CD4-positive, alpha-beta T cell treated with Interleukin-15 for 4 hours (primary cell): ENCODE data around the gene LIMK1.
"Not testable (repeated sequence)": the region's sequence is repeated elsewhere in the genome, so short reads cannot be mapped to it uniquely, and the experiment has no call there.

Source experiments
- DNase-seq: peaks from one replicate; pipeline ENCODE4 v3.0.0-alpha.2; 2020; ENCODE audit warnings: low spot score

LIMK1 gene

DNA sequence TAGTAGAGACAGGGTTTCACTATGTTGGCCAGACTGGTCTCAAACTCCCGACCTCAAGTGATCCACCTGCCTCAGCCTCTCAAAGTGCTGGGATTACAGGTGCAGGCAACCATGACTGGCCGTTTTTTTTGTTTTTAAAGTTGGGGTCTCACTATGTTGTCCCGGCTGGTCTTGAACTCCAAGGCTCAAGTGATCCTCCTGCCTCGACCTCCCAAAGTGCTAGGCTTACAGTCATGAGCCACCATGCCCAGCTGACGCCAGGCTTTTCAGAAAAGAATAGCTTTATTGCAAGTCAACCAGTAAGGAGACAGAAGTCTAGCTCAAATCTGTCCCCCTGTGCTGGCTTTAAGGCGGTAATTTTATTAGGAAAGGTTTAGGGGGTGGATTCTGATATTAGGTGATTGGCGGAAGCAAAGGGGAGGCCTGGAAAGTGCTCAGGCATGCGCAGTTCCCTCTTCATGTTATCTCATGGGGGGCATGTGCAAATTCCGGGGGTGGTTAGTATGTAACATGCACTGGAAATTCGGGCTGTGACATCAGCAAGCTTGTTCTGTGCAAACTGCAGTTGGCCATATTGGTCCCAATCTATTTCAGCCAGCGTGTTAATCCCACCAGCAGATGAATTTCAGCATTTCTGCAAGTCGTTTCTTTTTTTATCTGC lies 42.7 kb downstream of the LIMK1 start:
- no peak for DNase-seq

GRCh38 chr7:74129887-74130286 lies 46.3 kb downstream of the LIMK1 start:
- DNase-seq: no peak

DNA sequence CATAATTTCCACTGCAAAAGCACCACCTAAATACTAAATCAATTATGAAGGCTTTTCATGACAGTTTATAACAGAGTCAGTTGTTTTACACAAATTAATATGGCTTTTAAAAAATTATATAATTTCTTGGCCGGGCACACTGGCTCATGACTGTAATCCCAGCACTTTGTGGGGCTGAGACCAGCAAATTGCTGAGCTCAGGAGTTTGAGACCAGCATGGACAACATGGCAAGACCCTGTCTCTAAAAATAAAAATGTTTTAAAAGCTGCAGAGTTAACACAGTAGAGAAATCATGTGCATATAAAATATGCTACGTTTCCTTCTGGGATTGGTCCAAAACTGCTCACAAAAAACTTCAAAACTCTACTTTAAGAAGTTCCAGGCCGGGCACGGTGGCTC lies 46.9 kb downstream of the LIMK1 start:
- no peak for DNase-seq

GRCh38 chr7:74134117-74134620 lies 50.6 kb downstream of the LIMK1 start:
- DNase-seq: peak; percentile 13

DNA sequence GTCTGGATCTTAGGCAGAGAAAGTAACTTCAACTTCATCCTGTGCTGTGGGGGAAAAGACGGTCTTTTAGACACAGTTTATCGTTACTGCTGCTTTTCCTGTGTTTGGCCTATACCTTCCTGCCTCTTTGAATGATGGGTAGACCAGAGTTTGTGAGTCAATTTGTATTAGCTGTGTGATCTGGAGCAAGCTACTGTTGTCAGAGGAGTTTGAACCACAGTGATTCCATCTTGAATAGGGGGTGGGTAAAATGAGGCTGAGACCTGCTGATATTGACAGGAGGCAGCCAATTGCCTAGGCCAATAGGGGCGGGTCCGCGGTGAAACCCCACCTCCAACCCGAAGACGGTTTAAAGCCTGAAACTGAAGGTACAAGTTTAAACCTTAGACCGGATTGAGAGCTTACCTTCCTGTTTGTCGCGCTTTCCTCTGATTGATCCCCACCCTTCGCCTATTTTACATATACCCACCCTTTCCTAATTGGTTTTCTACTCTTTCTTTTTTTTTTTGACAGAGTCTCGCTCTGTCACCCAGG lies 54.8 kb downstream of the LIMK1 start:
- DNase-seq: peak; percentile 3

GRCh38 chr7:74138945-74139843 lies 55.6 kb downstream of the LIMK1 start:
- DNase-seq: no peak

DNA sequence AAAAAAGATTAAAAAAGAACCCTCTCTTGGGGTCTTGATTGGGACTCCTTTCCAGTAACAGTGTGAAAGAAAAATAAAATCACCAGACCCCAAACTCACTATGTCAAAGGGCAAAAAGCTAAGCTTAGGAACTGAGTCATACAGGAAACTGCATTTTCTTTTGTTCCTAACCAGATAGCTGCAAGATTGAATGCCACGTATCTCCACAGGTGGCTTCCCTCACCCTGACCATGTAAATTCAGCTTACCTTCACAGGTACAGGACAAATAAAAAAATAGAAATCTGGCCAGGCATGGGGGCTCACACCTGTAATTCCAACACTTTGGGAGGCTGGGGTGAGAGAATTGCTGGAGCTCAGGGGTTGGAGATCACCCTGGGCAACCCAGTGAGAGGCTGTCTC lies 58.1 kb downstream of the LIMK1 start:
- DNase-seq: no peak

GRCh38 chr7:74143383-74143782 lies 59.8 kb downstream of the LIMK1 start:
- DNase-seq: no peak

- no peak for DNase-seq
These were observed 64.9 kb downstream of the LIMK1 start for GRCh38 chr7:74148491-74148890.

GRCh38 chr7:74149071-74149470 lies 65.5 kb downstream of the LIMK1 start:
- DNase-seq: no peak

GRCh38 chr7:74149603-74150002 lies 66.0 kb downstream of the LIMK1 start:
- DNase-seq: no peak

DNA sequence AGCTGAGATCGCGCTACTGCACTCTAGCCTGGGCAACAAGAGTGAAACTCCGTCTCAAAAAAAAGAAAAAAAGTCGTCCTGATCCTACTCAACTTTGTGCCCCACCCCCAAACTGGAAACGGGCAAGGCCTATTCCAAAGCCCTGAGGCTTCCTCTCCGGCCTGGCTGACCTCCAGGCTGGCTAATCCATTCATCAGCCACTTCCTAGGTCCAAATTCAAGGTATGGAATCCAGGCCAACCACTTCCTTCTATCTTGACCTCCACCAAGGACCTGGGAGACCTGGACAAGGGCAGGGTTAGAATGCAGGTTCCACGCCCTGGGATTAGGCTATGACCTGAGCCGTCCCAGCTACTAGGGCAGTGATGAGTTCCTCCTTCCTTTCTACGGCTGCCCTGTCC lies 70.1 kb downstream of the LIMK1 start:
- no peak for DNase-seq

DNA sequence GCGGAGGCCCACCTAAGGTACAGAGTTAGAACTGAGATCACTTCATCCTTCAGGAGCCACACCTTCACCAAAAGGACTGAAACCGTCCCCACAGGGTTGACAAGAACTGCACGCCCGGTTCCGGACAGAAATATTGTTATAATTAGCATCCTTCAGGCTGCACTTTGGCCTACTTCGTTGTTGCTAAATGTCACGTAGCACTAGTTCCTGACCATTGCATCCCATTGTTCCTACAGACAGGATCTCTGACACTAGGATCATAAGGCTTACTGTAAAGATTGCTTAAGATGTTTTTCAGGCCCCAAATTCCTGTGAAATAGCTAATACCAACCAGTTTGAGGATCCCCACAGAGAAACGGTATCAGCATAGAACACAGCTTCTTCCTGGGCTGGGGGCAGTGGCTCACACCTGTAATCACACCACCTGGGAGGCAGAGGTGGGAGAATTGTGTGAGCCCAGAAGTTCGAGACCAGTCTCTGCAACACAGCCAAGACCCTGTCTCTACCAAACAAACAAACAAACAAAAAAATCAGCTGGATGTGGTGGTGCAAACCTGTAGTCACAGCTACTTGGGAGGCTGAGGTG lies 72.3 kb downstream of the LIMK1 start:
- DNase-seq: no peak

DNA sequence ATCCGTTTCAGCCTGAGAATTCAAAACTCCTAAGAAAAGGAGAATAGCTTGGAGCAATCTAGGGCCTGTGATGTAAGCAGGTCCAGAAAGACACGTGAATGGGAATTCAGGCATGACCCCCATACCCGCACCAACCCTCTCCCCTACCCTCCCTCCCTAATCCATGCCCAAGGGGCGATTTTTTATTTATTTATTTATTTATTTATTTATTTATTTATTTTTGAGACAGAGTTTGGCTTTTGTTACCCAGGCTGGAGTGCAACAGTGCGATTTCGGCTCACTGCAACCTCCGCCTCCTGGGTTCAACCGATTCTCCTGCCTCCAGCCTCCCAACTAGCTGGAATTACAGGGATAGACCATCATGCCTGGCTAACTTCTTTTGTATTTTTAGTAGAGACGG lies 74.0 kb downstream of the LIMK1 start:
- no peak for DNase-seq

DNA sequence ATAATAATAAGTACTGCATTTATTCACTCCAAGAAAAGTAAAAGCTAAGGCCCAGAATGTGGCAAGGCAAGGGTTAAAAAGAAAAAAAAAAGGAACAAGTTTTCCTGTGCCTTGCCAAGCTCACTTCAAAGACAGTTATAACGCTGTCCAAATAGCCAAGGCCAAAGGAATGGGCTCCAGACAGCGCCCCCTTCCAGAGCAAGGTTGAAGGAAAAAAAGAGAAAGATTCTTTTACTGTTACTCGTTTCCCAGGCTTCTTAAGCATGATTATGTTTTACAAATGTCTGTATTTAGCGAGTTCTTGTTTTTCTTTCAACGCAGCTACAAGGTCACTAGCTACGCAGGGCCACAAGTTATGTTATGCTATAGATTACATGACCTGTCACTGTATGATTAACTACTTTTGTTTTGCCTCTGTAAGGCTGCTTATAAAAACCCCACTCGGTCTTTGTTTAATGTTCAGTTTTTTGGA lies 81.4 kb downstream of the LIMK1 start:
- no peak for DNase-seq

DNA sequence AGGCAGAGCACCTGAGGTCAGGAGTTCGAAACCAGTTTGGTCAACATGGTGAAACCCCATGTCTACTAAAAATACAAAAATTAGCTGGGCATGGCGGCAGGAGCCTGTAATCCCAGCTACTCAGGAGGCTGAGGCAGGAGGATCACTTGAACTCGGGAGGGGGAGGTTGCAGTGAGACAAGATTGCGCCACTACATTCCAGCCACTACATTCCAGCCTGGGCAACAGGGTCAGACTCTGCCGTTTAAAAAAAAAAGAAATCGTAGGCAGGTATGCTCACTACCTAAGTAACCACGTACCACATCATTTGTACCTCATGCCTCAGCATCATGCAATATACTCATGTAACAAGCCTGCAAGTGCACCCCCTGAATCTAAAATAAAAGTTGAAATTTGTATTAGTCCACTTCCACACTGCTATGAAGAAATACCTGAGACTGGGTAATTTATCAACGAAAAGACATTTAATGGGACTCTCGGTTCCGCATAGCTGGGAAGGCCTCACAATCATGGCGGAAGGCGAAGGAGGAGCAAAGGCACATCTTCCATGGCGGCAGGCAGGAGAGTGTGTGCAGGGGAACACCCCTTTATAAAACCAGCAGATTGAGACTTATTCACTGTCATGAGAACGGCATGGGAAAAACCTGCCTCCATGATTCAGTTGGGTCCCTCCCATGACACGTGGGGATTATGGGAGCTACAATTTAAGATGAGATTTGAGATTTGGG lies 82.4 kb downstream of the LIMK1 start:
- DNase-seq: no peak

- not testable (repeated sequence) for DNase-seq
These were observed 83.7 kb downstream of the LIMK1 start for GRCh38 chr7:74167324-74167723.
